ENCODE measurements around the gene BBS7.

BBS7 gene

GRCh38 chr4:121790976-121791375 lies 79.3 kb downstream of the BBS7 start:
- DNase-seq (ENCODE audit: low spot score), result no peak

GRCh38 chr4:121789960-121790829 lies 80.1 kb downstream of the BBS7 start:
- DNase-seq (ENCODE audit: low spot score), result peak; percentile 69

- no peak for DNase-seq (ENCODE audit: low spot score)
Measured at GRCh38 chr4:121789455-121789854, 80.8 kb downstream of the BBS7 start.

- DNase-seq (ENCODE audit: low spot score), result no peak
Measured at GRCh38 chr4:121788896-121789295, 81.4 kb downstream of the BBS7 start.

GRCh38 chr4:121786221-121786620 lies 84.1 kb downstream of the BBS7 start:
- no peak for DNase-seq (ENCODE audit: low spot score)

GRCh38 chr4:121785479-121785878 lies 84.8 kb downstream of the BBS7 start:
- DNase-seq (ENCODE audit: low spot score), result peak; percentile 5

GRCh38 chr4:121784975-121785374 lies 85.3 kb downstream of the BBS7 start:
- peak; percentile 94 for DNase-seq (ENCODE audit: low spot score)

- DNase-seq (ENCODE audit: low spot score), result no peak
Measured at GRCh38 chr4:121784401-121784800, 85.9 kb downstream of the BBS7 start.

- no peak for DNase-seq (ENCODE audit: low spot score)
Measured at GRCh38 chr4:121783210-121783609, 87.1 kb downstream of the BBS7 start.

- DNase-seq (ENCODE audit: low spot score), result peak; percentile 18
Measured at GRCh38 chr4:121778991-121779628, 91.2 kb downstream of the BBS7 start.

GRCh38 chr4:121777625-121778024 lies 92.6 kb downstream of the BBS7 start:
- peak; percentile 91 for DNase-seq (ENCODE audit: low spot score)

GRCh38 chr4:121776610-121777401 lies 93.5 kb downstream of the BBS7 start:
- DNase-seq (ENCODE audit: low spot score), result no peak

Data from kidney tubule cell (primary cell).